NCI-H226 (cell line): Measurements from ENCODE around the gene CUX1.
"Not testable (repeated sequence)": the region's sequence is repeated elsewhere in the genome, so short reads cannot be mapped to it uniquely, and the experiment has no call there.

Source experiments
- DNase-seq: peaks from one replicate; pipeline ENCODE4 v3.0.0-alpha.2; 2015

The CUX1 gene

DNA sequence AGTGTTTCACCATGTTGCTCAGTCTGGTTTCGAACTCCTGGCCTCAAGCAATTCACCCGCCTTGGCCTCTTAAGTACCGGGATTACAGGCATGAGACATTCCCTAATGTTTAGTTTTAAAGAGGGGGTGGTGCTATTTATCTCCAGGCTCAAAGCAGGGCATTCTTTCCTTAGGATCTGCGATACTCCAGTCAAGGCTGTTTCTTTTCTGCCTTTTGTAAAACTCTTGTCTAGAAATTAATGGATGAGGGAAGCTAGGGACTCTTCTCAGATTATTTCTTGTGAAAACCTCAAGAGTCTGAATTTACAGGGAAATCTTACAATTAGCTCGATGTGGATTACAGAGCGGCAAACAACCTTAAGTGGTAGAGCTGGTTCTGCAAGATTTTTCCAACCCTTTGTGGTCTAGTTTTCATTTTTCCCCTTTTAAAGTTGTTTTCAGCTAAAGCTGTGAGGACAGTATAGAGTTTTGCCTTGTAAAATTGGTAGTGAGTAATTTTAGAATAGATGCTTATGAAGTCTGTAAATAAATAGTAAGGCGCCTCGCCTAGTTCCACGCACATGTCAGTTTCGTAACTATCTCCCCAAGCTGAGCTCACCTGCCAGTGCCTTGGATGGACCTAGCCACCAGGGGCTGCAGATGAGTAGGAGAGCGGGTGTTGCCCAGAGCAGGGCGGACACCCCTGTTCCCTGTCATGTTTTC is 53.1 kb downstream of the CUX1 start:
- peak; percentile 33 for DNase-seq

DNA sequence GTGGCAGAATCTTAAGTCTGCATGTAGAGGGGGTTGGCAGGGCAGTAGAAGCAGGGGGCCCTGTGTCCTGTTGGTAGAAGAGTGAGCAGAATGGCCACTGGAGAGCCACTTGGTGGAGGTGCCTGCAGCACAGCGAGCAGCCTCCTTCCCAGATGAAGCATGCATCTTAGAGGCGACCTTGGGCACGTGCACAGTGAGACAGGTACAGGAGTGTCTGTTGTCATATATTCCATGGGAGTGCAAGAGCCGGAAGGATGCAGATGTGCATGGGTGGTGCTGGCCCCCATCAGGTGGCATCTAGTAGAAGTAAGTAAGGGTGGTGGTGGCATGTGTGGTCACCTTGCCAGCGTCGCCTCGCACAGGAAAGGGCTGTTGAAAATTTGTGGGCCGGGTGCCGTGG is 53.9 kb downstream of the CUX1 start:
- DNase-seq: no peak

DNA sequence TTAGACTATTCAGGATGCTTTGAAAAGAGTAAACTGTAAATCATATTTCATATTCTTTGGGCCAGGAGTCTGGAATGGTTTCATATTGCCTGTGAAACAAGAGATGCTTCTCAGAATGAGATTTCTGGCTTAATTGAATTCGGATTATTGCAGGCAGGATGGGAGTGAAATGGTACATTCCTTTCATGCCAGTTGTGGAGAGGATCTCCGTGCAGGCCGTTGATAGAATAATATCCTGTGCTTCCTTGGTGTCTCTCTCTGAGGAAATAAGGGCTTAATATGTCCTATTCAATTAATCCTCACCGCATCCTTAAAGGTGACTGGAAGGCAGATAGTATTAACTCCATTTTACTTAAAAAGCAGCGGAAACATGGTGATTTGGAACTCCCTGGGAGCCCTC is 56.6 kb downstream of the CUX1 start:
- DNase-seq: no peak

DNA sequence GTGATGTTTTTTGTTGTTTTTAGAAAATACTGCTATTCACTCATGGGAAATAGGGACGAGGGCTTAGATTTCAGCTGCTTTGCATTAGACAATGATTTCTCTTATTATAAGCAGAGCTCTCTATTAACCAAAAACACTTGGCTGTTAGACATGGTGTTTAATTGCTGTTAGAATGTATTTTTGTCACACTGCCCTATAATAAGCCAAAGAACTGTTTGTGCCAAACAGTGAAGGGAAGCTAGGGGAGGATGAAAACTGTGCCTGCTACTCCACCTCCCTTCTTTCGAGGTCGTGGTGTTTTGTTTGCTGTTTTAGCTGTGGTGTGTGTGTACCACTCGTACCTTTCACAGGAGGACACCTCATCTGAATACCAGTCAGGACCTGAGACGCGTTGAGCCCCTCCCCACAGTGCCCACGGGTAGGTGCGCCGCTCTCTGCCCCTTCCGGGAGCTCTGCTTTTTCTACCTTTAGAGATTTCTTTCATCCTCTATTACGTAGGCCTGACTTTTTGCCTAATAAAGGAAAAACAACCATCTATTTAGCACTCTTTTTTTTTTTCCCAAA is 57.9 kb downstream of the CUX1 start:
- no peak for DNase-seq

DNA sequence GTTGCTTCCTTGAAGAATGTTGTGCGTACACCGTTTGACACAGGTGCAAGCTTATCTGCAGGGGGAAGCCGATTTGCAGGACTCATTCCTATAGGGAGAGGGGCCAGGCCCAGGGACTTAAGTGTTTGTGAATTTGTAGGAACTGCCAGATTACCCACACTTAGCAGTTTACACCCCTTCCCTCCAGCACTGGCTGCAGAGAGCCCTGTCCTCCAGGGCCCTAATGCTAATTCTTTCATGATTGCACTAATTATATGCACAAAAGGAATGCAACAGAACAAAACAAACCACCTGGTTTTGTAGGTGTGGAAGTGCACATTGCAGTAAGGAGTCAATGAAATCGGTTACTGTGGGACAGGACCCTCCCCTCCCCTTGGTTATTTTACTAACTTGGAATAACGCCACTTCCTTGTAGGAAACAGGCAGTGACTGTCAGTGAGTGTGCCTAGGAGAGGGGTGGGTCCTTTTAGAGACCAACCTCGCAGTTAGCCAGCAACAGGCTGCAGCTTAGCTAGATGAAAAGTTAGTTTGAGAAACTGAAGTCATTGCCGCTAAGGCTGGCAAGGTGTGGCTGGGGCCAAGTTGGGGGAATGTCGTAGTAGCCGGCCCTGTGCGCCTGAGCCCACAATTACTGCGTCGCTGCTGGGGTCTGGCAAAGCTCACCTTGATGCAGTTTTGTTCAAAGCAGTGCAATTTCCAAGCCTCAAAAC is 60.6 kb downstream of the CUX1 start:
- no peak for DNase-seq

DNA sequence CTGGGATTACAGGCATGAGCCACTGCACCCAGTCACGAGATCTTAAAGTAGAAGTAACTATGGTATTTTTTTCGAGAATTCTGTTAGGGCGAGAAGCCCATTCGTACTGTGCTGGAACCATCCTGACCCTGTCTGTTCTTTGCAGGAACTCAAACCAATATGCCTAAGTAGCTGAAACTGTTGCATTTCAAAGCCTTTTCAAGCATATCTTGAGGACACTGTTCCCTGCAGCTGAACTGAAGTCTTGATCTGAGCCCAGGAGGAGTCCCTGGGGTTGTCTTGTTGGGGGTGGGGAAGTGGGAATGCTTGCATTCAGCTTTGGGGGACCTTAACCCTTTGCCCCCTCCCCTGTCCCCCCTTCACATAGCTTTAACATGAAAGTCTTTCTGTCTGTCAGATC is 61.5 kb downstream of the CUX1 start:
- no peak for DNase-seq

DNA sequence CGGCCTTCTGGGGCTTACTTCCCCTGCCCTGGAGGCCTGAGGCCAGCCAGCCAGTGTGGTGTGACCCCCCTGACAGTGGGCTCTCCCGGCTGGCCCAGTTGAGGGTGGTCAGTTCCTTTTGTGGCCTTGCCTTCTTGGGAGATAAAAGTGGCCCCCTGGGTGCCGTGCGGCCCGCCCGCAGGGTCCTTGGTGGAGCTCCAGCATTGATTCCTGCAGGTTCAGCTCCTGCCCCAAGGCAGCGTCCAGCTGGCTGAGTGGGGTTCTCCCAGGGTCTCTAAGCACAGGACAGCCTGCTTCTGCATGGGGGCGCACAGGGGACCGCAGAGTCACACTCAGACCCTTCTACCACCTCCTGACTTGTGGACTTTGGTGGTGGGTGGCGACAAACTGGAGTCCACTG is 62.1 kb downstream of the CUX1 start:
- DNase-seq: no peak

DNA sequence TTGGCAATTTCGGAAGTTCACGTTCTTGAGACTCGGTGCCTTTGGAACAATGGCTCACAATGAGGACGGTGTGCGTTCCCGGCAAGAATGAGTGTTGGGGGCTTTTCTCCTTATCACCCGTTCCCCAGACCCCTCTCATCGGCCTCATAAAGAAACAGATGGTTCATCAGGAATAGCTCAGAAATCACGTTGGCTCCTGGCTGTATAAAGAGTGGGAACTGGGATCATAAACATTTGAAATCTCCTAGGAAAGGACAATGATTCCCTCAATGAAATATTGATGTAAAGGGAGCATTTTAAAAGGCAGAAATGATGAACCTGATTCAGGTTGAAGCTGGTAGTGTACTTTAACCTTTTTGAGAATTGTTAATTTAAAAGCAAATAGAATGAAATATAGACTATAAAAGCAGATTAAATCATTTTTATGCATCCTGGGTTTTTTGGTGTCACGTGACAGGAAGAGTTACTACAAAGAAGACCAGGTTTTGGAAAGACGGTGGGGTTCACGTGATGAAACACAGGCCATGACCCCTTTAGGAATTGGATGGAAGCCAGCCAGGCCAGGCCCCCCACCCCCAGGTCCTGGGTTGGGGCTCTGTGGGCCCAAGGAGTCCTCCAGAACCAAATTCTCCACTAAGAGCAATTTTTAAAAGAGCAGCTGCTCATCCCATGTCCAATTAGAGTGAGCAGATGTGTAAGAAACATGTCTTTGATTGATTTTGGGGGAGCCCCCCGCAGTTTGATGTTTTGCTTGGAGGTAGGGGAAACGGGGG is 63.0 kb downstream of the CUX1 start:
- no peak for DNase-seq

DNA sequence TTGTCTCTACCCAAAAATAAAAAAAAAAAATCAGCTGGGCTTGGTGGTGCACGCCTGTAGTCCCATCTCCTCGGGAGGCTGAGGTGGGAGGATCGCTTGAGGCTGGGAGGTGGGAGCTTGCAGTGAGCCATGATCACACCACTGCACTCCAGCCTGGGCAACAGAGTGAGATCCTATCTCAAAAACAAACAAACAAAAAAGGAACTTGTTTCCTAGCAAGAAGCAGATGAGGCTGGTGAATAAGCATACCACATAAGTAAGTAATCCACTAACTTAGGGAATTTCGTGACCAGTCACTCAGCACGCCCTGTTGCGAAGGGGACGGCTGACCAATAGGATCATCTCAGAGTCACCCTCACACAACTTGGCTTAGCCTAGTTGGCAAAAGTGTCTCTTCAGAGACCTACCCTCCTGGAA is 64.6 kb downstream of the CUX1 start:
- DNase-seq: peak; percentile 90

DNA sequence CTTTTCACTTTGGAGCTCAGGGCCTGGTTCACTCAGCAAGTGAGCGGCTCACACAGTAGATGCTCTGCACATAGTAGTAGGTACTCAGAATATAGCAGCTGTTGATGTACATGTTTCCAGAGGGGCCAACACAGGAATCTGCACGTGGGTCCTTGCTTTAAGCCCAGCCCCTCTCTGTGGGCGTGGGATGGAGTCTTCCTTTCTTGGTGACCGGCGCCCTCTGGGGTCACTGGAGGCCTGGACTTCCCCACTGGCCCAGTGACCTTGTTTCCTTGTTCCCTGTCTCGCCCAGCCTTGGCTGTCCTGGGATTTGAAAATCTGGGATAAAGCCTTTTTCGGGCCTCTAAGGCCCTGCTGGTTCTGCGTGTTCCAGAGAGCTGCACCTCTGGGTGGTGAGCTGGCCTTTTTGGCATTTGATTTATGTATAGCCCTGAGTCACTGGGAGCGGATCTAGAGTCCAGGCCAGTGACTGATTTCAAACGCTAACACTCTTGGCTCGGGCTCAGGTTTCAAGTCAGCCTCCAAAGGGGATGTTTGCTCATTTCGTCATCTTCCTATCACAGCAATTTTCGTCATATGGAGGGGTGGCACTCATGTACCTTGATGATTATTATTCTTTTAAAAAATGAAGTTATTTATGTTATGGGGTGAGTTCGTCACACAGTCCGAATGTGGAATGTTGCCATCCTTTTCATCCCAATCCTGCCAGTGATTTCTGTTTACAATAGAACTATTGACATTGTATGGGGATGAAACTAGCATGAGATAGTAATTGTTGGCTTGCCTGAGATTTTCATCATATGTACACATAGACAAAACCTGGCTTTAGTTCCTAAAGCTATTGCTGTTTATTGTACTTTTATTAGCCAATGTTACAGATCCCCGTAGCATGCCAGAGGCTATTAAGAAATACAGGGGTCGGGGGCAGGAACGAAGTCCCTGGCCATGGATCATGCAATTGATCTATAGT is 65.5 kb downstream of the CUX1 start:
- peak; percentile 99 for DNase-seq

DNA sequence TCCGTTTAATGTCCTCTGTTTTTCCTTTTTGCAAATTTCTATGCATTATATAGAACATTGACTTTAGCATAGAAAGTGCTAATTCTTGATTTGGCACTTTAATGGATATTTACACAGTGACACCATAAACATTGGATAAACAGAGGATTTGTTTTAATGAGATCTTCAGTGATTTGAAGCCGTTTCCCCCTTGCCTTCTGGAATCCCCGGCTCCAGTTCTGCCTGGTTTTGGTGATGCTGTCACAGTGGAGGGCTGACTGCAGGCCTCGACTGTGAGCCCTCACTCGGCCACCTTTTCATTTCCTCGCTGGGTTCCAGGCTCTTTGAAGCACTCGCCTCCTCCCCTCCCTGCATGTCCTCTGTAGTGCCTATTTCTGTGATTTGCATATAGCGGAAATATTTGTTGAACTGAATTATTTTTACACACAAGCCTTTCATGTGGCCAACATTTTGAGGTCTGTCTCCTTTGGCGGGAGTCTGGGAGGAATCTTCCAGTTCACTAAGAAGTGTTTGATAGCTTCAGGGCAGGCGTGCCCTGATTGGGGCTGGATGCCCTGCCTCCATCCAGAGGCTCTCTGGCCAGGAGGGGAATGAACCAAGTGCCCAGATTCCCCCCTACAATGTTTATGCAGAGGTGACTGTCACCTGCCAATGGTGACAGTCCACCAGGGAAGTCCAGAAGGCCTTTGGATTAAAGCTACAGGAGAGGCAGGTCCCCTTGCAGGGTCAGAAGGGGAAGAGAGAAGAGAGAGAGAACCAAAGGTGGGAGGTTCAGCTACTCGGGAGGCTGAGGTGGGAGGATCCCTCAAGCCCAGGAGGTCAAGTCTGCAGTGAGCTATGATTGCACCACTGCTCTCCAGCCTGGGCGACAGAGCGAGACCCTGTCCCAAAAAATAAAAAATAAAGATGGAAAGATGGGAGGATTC is 67.5 kb downstream of the CUX1 start:
- DNase-seq: no peak

DNA sequence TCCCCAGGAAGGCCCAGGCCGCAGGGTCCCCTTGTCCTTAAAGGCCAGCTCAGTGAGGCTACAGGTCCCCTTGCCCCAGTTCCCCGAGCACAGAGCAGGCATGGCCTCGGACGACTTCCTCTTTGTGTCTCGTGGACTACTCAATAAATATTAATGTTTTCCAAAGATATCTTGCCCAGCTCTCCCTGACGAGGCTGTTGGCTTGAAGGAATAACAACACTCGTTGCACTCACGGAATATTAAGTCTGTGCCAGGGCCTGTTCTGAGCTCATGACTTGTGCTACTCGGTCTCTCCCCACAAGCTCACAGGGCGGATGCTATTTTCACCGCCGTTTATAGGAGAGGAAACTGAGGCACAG is 68.2 kb downstream of the CUX1 start:
- DNase-seq: no peak

DNA sequence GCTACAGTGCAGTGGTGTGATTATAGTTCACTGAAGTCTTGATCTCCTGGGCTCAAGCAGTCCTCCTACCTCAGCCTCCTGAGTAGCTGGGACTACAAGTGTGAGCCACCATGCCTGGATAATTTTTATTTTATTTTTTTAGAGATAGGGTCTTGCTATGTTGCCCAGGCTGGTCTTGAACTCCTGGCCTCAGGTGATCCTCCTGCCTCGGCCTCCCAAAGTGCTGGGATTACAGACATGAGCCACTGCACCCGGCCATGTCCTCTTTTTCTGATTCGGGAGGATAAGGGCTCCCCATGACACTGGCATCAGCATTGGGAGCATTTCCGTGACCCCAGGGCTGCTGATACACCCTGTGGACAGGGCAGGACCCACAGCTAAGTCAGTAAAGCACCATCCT is 69.9 kb downstream of the CUX1 start:
- DNase-seq: not testable (repeated sequence)

DNA sequence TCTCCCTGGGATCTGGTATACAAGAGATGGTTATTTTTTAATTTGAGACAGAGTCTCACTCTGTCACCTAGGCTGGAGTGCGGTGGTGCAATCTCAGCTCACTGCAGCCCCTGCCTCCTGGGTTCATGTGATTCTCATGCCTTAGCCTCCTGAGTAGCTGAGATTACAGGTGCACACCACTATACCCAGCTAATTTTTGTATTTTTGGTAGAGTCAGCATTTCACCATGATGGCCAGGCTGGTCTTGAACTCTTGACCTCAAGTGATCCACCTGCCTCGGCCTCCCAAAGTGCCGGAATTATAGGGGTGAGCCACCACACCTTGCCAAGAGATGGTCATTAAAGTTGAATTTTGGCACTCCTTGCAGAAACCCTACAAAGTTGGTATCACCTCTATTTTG is 71.1 kb downstream of the CUX1 start:
- DNase-seq: not testable (repeated sequence)

DNA sequence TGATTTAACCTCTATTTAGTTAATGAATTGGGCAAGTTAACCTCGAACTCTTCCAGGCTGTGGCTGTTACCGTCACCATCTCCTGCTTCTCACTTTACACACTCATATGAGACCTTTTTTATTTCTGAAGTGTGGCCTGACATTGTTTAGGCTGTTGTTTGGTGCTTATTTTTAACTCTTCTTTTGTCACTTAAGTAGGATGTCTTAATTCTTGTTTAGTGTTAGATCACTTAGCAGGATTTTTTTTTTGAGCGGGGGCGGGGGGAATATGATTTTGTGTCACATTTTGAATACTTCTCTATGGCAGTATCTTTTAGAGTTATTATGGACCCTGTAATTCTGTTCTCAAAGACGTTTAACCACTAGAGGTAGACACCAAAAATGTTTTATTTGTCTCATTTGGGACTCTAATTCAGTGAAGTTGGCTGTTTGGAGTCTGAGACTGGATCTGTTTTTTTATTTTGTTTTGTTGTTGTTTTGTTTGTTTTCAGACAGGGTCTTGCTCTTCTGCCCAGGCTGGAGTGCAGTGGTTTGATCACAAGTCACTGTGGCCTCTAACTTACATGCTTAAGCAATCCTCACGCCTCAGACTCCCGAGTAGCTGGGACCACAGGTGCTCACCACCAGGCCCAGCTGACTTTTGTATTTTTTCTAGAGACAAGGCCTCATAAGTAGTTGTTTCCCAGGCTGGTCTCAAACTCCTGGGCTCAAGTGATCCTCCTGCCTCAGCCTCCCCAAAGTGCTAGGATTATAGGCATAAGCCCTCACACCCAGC is 73.5 kb downstream of the CUX1 start:
- no peak for DNase-seq

DNA sequence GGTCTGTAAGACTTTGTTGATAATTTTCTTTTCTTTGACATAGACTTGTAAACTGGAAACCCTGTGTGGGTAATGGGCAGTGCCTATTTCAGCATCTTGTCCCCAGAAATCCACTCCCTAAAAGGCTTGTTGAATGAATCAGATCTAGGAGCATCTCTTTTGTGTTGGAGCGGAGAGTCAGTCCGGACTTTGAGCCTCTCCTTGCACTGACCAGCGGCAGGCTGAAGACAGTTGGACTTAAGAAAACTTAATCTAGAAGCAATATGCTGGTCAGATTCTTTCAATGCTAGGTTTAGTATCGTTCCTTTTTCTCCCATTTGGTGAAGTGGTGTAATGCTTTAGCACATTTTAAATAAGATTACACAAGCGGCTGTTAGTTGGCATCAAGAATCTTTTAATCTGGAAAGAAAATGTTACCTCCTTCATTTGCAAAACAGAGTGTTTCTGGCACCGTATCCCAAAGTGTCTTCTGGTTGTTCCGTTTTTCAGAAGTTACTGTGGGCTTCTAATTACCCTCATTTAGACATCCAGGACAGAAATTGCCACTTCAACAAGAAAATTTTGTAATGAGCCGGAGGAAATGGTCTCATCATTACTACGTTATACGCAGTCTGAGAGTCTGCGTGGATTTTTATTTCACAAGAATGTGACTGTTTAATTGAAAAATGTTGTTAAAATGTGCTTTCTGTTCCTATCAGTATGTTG is 74.7 kb downstream of the CUX1 start:
- no peak for DNase-seq

DNA sequence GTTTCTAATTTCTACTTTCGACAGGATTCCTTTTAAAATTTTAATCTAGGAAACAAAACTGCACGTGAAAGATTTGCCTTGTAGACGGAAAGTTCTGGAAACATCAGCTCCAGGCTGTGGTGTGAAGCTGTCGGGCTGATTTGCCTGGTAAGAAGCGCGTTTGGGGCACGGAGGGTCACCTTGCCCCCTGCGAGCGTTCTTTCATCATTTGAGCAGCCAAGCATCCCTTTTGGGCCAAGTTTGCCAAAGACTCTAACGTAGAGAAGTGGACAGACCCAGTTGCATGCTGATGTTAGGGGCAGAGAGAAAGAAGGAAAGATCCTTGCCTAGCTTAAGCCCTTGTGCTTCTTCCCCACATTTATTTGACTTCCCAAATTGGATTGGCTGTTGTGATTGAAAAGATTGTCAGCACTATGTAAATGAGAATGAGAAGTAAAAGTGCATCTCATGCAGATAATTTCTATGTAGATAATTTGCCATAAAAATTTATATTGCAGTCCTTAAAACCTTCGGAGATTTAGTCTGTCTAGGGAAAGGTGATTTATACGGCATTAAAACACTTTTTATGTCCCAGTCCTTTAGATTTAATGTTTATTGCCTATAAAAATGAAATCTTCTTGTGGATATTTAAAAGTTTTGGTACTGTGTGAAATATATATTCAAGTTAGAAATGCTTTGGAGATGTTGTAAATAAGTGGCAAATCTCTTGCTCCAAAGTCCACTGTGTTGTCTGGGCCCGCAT is 76.1 kb downstream of the CUX1 start:
- DNase-seq: no peak

DNA sequence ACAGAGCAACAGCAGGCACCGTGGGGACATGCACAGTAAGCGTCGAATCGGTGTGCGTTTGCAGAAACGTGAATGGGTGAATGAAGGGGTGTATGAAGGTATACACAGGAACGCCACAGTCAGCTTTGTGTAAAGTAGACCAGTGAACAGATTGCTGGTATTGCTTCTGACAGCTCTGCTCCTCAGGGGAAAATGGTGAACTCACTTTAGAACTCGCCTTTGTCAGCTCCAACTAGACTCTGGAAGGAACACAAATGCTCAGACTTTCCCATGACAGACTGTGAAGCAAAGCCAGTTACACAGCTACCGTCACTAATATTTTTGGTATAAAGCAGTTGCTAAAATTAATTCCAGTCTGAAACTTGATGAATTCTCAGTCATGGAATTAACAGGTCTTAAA is 78.9 kb downstream of the CUX1 start:
- DNase-seq: no peak

DNA sequence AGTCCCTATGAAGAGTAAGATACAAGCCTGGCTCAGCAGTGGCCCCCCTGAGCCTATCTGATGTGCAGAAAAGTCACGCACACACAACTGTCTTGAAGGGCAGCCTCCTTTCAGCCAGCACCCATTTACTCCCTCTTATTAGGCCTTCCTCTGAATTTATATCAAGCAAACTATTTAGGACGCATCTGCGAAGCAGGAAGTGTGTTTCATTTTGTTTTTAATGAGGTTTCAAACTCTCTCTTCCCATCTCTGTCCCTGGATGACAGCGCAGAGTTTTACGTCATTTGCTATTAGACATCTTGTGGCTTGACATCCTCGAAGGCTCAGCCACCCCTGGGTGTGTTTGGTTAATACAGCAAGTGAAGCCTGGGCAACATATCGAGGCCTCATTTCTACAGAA is 79.5 kb downstream of the CUX1 start:
- DNase-seq: no peak
